NCI-H748 treated with DMSO at 0.1 percent for 48 hours (cell line): ENCODE measurements around the gene SPANXN4.
A peak's percentile ranks its signal among the peaks of the same experiment; 100 is the strongest.

Experiments used
- DNase-seq: peaks from one replicate; lab custom pipeline; 2025; lab: John Stamatoyannopoulos, UW

The SPANXN4 gene, protein sequence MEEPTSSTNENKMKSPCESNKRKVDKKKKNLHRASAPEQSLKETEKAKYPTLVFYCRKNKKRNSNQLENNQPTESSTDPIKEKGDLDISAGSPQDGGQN

DNA sequence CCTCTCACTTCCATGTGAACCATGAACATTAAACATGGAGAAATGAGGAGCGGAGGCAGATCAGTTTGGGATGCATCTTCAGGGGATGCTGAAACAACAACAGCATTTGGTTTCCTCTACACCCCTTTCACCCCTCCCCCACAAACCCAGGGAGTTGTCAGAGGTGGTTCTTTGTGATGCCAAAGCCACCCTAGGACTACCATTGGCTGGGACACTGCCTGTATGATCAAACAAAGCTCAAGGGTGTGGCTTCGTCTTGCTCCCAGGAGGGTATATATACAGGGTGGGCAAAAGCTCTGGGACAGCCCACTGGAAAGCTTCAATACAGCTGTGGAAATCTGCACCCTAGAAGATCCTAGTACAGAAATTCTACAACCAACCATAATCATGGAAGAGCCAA is at the start of gene SPANXN4:
TSS of gene SPANXN4 (plus strand) at position 301 of the 400 bp plus-strand sequence. CDS start at position 388, 87 bp downstream.
- DNase-seq: no peak

DNA sequence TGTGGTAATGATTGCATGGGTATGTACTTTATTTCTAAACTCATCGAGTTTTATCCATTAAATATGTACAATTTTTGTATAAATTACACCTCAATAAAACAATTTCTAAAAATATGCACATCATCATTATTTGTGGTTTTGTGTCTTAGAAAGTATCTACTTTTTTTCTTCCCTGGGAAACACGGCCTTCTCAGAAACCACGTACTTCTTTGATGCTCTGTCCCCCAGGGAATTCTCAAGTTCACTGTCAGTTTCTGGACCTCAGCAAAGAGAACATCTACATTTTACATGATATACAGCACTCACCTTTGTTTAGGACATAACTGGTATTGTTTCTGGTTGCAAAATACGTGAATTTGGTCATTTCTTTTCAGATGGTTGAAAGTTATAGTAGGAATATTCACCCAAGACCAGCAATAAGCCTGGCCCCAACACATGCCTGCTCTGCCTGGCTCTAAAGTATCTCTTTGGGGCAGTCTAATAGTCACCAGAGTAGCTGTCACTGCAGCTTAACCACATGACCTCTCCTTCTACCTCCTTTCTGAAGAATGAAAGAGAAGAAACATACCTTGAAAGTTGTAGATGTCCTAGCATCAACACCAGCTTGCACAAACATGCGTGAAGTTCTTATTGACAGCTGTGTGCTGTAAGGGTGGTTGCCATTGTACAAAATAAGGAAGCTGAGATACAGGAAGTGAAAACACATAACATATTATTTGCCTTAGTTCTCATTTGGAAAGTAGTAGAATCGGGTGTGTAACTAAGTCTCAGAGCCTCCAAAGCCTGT is 48.4 kb upstream of the SPANXN4 start:
- no peak for DNase-seq

DNA sequence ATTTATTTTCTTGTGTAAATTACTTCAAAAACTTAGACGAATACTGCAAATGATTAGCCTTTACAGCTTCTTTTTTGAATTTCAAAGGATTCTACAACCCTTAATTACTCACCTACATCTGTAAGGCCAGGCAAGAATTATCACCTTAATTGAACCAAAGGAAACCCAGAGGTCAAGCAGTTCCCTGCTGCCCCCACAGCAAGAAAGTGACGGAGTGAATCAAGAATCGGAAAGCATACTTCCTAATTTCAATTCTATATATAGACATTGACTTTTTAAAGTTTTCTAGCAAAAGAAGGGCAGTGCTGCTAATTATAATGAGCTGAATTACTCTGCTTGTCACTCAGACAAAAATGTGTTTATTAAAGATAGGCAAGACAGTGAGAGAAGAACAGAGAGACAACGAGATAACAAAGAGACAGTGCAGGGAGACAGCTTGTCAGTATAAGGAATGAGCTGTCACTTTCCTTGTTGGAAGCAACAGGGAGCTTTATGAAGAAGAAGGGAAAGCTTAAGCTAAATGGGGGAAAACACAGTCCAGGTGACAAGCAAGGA is 47.5 kb upstream of the SPANXN4 start:
- no peak for DNase-seq

DNA sequence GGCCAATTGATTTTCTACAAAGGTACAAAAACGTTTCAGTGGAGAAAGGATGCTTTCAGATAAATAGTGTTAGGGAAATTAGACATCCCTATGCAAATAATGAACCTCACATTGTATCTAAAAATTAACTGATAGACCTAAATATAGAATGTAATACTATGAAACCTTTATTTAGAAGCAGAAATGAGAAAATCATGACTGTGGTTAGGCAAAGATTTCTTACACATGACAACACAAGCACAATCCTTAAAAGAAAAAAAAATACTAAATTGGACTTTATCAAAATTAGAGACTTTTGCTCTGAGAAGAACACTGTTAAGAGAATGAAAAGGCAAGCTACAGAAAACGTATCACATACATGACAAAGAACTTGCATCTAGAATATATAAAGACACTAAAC is 43.0 kb upstream of the SPANXN4 start:
- no peak for DNase-seq

DNA sequence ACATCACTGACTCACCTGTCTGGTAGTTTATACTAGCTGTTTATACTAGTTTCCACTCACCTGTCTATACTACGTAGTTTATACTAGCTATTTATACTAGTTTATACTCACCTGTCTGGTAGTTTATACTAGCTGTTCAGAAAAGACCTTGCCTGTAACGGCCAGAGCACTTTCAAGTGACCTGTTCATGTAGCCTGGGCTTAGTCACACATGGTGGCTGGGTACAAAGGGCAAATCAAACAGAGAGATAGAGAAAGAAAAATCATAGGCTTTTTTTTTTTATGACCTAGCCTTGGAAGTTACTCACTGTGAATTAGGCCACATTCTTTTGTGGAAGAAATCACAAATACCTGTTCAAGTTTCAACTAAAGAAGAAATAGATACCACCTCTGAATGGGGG is 30.7 kb upstream of the SPANXN4 start:
- DNase-seq: no peak

DNA sequence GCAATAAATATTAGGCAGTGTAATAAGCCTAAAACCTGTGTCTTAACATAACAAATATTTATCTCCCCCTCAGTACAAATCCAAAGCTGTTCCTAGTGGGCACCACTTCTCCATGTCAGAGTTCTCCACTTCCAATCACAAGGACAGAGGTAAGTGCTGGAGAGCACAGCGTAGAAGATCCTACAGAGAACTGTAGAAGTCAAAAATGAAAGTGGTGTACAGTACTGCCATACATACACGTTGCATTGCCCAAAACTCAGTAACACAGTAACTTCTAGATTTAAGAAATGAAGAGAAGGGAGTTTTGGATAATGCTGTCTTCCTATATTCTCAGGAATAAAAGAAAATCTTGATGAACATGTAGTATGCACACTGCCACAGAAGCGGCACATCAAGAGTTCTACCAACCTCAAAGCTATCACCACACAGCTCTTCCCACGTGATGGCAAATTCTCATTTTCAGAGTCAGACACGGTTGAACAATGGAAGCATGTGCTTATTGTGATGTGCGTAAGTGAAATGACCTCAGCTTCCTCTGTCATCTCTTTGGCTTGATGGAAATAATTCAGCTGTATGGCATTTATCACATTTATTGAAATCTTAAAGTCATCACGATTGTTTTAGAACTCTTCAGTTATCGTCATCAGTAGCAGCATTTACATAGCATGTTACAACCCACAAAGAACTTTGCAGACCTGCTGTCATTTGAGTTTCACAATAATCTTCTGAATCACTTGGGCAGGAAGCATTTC is 27.1 kb upstream of the SPANXN4 start:
- no peak for DNase-seq

DNA sequence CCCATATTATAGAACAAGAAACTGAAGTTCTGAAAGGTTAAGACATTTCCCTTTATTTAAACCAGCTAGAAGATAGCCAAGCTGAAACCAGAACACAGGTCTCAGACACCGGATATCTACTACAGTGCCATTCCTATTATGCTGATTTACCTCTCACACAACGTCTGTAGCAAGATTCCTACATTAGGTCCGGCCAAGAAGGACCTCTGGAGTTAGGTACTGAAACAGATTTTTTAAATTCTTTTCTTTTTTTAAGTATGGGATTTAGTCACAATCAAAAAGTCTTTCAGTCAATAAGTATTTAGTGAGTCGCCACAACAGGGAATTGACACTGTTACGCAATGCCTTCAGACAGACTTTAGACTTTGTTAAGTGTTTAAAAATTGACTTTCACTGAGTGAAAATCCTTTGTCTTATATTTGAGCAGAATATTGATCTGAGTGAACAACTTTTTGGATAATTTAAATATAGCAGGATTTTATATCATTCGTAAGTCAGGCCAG is 26.5 kb upstream of the SPANXN4 start:
- no peak for DNase-seq

DNA sequence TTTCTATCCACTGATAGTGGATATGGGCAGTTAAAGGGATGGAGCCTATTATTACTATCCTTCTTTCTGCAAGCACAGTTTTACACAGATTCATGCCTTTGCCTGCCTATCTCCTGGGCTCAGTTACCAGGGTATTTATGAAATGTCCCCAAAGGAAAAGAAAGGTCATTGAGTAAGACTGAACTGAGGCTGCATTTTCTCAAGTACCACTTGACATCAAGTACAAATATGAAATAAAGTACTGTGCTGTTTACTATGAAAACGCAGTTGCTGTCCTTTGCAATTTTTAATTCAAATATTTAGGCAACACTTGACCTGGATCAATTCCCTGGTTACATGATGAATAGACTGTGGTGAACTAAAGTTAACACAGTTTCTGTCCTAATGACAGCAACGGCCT is 23.5 kb upstream of the SPANXN4 start:
- DNase-seq: no peak

DNA sequence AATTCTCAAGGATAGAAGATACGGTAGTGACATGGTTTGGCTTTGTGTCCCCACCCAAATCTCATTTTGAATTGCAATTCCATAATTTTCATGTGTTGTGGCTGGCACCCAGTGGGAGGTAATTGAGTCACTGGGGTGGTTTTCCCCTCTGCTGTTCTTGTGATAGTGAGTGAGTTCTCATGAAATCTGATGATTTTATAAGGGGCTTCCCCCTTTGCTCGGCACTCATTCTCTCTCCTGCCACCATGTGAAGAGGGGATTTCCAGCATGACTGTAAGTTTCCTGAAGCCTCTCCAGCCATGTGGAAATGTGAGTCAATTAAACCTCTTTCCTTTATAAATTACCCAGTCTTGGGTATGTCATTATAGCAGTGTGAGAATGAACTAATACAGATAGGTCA is 8.5 kb upstream of the SPANXN4 start:
- no peak for DNase-seq

DNA sequence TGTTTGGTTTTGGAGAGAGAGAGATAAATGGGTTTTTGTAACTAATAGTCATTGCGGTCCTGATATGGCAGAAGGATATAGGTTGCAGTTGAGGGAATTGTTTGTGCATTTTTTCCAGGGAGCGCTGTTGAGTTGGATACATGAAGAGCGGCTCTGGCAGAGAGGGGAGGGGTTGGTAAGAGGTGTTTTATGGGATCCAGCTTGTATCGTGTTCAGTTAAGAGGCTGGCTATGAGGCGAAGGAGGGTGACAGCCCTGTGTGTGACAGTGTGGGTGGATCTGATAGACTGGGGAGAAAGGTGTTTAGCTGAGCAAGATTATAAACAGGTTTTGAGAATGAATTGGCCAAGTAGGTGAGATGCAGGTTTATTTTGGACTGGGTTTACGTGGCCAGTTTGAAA is 1.5 kb downstream of the SPANXN4 start:
- DNase-seq: no peak

DNA sequence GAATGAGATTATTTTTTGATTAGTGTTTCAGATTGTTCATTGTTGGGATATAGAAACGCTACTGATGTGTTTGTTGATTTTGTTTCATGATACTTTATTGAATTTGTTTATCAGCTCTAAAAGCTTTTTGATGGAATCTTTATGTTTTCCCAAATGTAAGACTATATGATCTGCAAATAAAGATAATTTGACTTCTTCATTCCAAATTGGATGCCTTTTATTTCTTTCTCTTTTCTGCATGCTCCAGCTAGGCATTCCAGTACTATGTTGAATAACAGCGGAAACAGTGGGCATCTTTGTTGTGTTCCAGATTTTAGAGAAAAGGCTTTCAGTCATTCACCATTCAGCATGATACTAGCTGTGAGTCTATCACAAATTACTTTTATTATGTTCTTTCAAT is 21.8 kb downstream of the SPANXN4 start:
- DNase-seq: no peak

DNA sequence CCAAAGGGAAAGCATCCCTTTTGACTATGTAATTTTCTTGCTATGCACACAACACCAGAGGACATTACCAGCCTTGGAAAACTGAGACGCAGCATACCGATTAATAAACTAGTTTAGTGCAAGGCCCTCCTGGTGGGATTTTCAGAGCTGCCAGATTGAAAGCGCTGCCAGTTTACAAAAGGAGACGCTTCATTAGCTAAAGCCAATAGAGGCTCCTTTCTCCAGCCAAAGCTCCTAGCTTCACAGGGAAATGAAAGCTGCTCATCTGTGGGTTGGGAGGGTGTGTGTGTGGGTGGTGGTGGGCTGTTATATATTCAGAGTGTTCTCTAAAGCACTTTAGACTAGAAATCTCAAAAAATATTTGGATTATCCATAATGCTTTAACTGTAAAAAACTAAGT is 32.4 kb downstream of the SPANXN4 start:
- peak; percentile 82 for DNase-seq

DNA sequence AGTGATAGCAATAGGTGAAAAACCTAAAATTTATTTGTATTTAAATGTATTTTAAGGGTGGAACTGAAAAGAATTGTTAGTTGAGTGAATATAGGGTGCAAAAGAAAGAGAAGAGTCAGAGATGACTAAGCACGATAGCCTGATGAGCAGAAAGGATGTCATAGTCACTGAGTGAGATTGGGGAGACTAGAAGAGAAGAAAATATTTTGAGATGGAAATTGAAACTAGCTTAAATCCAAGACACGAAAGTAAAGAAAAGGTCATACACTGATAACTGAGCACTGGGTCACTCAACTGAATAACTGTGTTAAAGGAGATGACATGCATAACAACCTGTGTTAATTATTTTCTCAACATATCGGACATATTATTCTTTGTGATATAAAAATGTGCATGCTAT is 55.5 kb downstream of the SPANXN4 start:
- no peak for DNase-seq

DNA sequence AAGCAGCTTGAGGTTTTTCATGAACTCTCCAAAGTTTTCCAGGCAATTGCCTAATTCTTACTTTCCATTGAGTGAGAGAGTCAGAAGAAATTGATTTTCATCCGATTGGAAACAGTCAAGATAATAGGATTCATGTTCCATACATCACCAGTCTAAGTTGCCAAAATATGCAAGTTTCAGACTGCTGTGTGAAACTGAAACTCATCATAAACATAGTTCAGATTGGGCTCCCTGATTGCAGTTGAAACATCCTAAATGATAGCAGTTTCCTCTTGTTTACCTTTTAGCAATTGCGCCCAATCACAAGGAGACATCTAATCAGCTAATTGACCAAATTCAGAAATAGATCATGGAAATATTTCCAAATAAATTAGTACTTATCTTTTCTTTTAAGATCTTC is 56.8 kb downstream of the SPANXN4 start:
- DNase-seq: no peak
